GM12801 (cell line): ENCODE measurements around the gene ACSS2.

Experiments
- TF ChIP-seq, protein P1 (sequence below): IDR thresholded peaks from one replicate; pipeline ENCODE4 v1.5.1; 2011; ENCODE audit warnings: control low read depth; ENCODE audit not compliant: insufficient read length; ENCODE audit errors: extremely low read depth

Gene ACSS2

GRCh38 chr20:34946661-34947060, 70.2 kb downstream of the ACSS2 start:
- TF ChIP-seq, protein P1, sequence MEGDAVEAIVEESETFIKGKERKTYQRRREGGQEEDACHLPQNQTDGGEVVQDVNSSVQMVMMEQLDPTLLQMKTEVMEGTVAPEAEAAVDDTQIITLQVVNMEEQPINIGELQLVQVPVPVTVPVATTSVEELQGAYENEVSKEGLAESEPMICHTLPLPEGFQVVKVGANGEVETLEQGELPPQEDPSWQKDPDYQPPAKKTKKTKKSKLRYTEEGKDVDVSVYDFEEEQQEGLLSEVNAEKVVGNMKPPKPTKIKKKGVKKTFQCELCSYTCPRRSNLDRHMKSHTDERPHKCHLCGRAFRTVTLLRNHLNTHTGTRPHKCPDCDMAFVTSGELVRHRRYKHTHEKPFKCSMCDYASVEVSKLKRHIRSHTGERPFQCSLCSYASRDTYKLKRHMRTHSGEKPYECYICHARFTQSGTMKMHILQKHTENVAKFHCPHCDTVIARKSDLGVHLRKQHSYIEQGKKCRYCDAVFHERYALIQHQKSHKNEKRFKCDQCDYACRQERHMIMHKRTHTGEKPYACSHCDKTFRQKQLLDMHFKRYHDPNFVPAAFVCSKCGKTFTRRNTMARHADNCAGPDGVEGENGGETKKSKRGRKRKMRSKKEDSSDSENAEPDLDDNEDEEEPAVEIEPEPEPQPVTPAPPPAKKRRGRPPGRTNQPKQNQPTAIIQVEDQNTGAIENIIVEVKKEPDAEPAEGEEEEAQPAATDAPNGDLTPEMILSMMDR: no peak

GRCh38 chr20:34947336-34947735, 70.9 kb downstream of the ACSS2 start:
- TF ChIP-seq, protein P1: no peak

GRCh38 chr20:34948030-34948429, 71.6 kb downstream of the ACSS2 start:
- TF ChIP-seq, protein P1: no peak

DNA sequence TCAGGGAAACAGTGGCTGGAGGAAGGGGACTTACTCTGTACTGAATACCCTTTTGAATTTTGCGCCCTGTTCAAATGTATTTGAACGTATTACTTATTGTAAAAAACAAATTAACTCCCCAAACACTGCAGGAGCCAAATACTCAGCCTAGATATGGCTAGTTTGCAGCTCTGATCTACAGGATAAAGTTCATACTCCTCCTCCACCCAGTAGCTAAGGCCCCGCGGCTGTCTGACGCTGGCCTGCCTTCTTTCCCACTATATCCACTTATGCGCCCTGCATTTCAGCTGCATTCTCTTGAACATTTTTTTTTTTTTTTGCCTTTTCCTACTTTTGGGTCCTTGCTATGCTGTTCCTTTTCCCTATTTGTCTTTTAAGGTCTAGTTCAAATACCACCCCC, 72.7 kb downstream of the ACSS2 start:
- TF ChIP-seq, protein P1: no peak

- TF ChIP-seq, protein P1: no peak
Measured at GRCh38 chr20:34951252-34951651, 74.8 kb downstream of the ACSS2 start.

GRCh38 chr20:34951652-34952051, 75.2 kb downstream of the ACSS2 start:
- TF ChIP-seq, protein P1: no peak

- TF ChIP-seq, protein P1: no peak
Measured at GRCh38 chr20:34952671-34953070, 76.3 kb downstream of the ACSS2 start.

- TF ChIP-seq, protein P1: no peak
Measured at GRCh38 chr20:34953960-34954359, 77.5 kb downstream of the ACSS2 start.
